ENCODE results near the gene KLHL29. TPM values are rescaled to one million over a fixed set of nuclear protein-coding genes. Genes with fewer than 3 reads are reported as not detected.

Gene KLHL29
- total RNA-seq, 1 donor from 2014 or later, result 8.4 TPM

GRCh38 chr2:23367760-23368159 is 17.2 kb upstream of the KLHL29 start:
- H3K4me1 Mint-ChIP-seq, result peaks cover 20% of the 10 kb centered on the region

GRCh38 chr2:23373666-23374065 is 11.3 kb upstream of the KLHL29 start:
- H3K36me3 Mint-ChIP-seq (ENCODE audit: low read depth), result no peaks in the 10 kb centered on the region
- DNase-seq (ENCODE audit: low read depth, low spot score), result no peak
- no peak for TF ChIP-seq CTCF (conservative IDR thresholded peaks at IDR 0.05)
- peaks cover 12% of the 10 kb centered on the region for H3K4me1 Mint-ChIP-seq
- peak overlapping the region; percentile 57 for H3K27ac Mint-ChIP-seq (ENCODE audit: unreplicated experiment)
- peaks cover 2% of the 10 kb centered on the region for H3K27me3 Mint-ChIP-seq (ENCODE audit: low read depth)
- no peaks in the 10 kb centered on the region for H3K9me3 Mint-ChIP-seq
- no peak overlapping the region for H3K4me3 Mint-ChIP-seq

More at GRCh38 chr2:23367760-23368159, 17.2 kb upstream of the KLHL29 start:
- Mint-ChIP-seq H3K27me3 (ENCODE audit: low read depth) (no peaks in the 10 kb centered on the region), H3K27ac (ENCODE audit: unreplicated experiment) (no peak overlapping the region), H3K36me3 (ENCODE audit: low read depth) (no peaks in the 10 kb centered on the region), H3K4me3 (no peak overlapping the region), H3K9me3 (peaks cover 2% of the 10 kb centered on the region)
- TF ChIP-seq CTCF (conservative IDR thresholded peaks at IDR 0.05), result no peak
- no peak for DNase-seq (ENCODE audit: low read depth, low spot score)

DNA sequence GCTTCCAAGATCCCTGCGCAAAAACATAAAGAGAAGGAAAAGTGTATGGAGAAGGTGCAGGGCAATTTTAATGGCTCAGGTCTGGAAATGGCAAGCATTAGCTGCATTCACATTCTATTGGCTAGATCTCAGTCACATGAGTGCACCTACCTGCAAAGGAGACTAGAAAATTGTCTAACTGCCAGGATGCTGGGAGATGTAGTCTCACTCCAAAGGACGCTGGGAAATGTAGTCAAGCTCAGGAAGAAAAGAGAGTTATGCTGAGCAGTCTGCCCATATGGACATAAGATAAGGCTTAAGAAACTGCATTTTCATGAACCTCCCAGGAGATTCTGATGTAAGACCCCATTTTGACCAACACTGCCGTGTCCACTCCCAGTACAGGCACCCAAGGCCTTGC is 9.5 kb upstream of the KLHL29 start:
- Mint-ChIP-seq H3K27me3 (ENCODE audit: low read depth) (peaks cover 2% of the 10 kb centered on the region), H3K4me1 (peaks cover 16% of the 10 kb centered on the region), H3K9me3 (no peaks in the 10 kb centered on the region), H3K27ac (ENCODE audit: unreplicated experiment) (no peak overlapping the region), H3K36me3 (ENCODE audit: low read depth) (no peaks in the 10 kb centered on the region), H3K4me3 (no peak overlapping the region)
- no peak for DNase-seq (ENCODE audit: low read depth, low spot score)
- no peak for TF ChIP-seq CTCF (conservative IDR thresholded peaks at IDR 0.05)

- Mint-ChIP-seq H3K4me1 (peaks cover 22% of the 10 kb centered on the region), H3K36me3 (ENCODE audit: low read depth) (no peaks in the 10 kb centered on the region), H3K9me3 (no peaks in the 10 kb centered on the region), H3K27me3 (ENCODE audit: low read depth) (peaks cover 5% of the 10 kb centered on the region), H3K4me3 (no peak overlapping the region), H3K27ac (ENCODE audit: unreplicated experiment) (no peak overlapping the region)
- DNase-seq (ENCODE audit: low read depth, low spot score), result no peak
- TF ChIP-seq CTCF (conservative IDR thresholded peaks at IDR 0.05), result no peak
Measured at GRCh38 chr2:23376075-23376474, 8.9 kb upstream of the KLHL29 start.

- no peak for TF ChIP-seq CTCF (conservative IDR thresholded peaks at IDR 0.05)
- Mint-ChIP-seq H3K4me1 (peaks cover 28% of the 10 kb centered on the region), H3K36me3 (ENCODE audit: low read depth) (no peaks in the 10 kb centered on the region), H3K27ac (ENCODE audit: unreplicated experiment) (no peak overlapping the region), H3K9me3 (no peaks in the 10 kb centered on the region), H3K4me3 (no peak overlapping the region), H3K27me3 (ENCODE audit: low read depth) (peaks cover 5% of the 10 kb centered on the region)
- DNase-seq (ENCODE audit: low read depth, low spot score), result no peak
Measured at GRCh38 chr2:23376972-23377371, 8.0 kb upstream of the KLHL29 start.

DNA sequence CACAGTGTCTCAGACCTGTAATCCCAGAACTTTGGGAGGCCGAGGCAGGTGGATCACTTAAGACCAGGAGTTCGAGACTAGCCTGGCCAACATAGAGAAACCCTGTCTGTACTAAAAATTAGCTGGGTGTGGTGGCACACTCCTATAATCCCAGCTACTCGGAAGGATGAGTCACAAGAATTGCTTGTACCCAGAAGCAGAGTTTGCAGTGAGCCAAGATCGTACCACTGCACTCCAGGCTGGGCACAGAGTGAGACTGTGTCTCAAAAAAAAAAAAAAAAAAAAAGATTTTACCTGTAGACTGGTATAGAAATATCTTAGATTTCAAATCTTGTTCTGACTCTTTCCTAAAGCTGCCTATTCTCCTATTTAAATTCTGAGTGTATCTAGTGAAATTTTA is 7.2 kb upstream of the KLHL29 start:
- no peak overlapping the region for H3K27ac Mint-ChIP-seq (ENCODE audit: unreplicated experiment)
- DNase-seq (ENCODE audit: low read depth, low spot score), result no peak
- H3K36me3 Mint-ChIP-seq (ENCODE audit: low read depth), result no peaks in the 10 kb centered on the region
- peaks cover 28% of the 10 kb centered on the region for H3K4me1 Mint-ChIP-seq
- TF ChIP-seq CTCF (conservative IDR thresholded peaks at IDR 0.05), result no peak
- H3K9me3 Mint-ChIP-seq, result no peaks in the 10 kb centered on the region
- peaks cover 11% of the 10 kb centered on the region for H3K27me3 Mint-ChIP-seq (ENCODE audit: low read depth)
- H3K4me3 Mint-ChIP-seq, result no peak overlapping the region
